Hindlimb muscle (tissue), 1 donor: ENCODE measurements around the gene CRTC1. TPM values are rescaled to one million over a fixed set of nuclear protein-coding genes. Genes with fewer than 3 reads are reported as not detected.
"Not testable (repeated sequence)": the region's sequence is repeated elsewhere in the genome, so short reads cannot be mapped to it uniquely, and the experiment has no call there.

Source experiments
- DNase-seq: peaks from one replicate; pipeline ENCODE4 v3.0.0-alpha.2; 2013
- polyA plus RNA-seq: library from polyadenylated mRNA; unstranded; fragments of 120-200 nt; gene quantifications from one replicate; pipeline ENCODE4 v1.2.1, GENCODE V29; 2013; ENCODE audit not compliant: insufficient read length

The CRTC1 gene
- polyA plus RNA-seq, 1 donor = 19.2 TPM

DNA sequence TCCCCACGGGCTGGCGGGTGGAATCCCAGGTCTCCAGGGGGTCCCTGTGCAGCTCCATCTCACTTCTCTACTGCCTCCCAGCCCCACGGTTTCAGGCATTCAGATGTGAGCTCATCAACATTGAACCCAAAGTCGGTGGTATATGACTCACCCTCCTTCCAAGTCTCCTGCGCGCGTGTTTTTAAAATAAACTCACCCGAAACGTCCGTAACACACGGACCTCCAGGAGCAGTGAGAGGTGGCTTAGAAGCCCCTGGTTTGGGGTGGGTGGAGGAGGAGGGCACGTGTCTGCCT lies 14.0 kb upstream of the CRTC1 start:
- no peak for DNase-seq

DNA sequence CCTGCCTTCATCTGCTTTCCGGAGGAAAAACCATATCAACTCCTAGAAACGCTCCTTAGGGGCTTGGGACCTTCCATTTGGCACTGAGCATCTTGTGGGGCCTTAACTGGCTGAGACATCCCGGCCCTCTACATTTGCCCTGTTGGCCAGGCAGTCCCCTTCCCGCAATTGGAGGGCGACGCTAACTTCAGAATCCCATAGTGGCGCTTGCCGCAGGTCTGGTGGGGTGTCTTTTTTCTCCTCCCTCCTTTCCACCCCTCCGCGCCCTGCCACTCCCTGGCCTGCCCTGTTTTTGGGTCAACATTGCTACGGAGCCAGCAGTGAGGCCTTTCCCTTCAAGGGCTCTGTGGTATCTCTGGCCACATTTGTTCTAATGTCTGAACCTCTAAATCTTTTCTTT lies 13.6 kb upstream of the CRTC1 start:
- no peak for DNase-seq

DNA sequence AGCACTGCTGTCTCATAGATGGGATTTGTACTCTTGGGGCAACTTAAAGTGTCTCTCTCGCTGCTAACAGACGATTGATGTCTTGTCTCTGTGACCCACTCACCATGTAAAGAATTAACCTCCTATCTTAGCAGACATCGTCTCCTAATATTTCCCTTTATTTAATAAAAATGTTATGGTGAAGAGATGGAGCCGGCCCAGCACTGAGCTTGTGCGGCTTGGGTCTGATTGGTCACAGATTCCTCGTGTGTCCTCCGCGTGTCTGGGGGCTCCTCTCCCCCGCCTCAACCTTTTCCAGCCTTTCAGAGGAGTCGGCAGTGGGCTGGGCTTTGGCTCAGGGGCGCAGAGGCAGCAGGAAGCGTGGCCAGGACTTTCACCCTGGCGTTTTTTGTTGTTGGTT lies 13.2 kb upstream of the CRTC1 start:
- no peak for DNase-seq

DNA sequence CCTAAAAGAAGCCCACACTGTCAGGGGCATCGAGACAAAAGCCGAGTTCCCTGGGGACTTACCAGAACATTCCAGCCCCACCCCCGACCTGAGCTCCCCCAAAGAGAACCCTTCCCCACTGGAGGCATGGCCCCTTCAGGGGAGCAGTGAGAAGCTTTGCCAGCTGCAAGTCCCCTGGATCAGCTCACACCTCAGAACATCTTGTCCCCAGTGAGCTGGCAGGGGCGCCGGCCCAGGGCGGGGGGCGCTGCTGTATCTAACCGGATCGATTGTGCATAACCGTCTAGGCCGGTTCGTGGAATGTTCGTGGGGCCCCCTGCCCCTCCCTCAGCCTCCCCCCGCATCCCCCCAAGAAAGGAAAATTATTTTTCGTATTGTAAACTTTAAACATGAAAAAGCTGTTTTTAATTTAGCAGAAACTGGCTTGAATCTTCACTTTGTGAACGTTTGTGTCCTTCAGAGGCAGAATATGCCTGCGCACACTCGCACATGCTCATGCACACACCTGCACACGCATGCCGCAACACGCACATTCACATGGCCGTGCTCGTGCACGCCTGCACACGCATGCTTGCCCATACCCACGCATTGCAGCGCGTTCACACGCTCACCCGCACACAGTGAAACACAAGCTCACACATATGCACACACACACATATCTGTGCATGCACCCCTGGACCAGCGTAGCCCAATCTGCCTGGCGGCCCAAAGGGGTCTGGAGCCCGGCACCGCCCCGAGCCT lies 12.0 kb upstream of the CRTC1 start:
- no peak for DNase-seq

DNA sequence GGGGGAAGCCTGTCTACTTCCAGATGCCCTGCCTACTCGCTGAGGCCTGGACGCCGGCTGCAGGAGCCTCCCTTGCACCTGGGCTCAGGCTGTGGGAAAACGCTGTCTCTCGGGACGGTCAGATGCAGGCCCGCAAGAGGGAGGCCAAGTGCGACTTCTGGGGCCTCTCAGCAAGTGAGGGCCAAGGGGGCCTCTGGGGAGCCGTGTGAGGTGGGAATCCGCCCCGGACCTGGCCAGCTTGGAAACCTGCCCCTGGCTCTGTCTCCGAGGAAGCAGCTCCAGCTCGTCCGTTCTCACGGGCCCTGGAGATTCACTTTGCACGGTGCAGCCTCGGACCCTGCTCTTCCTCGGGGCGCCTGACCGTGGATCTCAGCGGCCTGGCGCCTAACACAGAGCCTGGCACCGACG lies 11.4 kb upstream of the CRTC1 start:
- DNase-seq = no peak

DNA sequence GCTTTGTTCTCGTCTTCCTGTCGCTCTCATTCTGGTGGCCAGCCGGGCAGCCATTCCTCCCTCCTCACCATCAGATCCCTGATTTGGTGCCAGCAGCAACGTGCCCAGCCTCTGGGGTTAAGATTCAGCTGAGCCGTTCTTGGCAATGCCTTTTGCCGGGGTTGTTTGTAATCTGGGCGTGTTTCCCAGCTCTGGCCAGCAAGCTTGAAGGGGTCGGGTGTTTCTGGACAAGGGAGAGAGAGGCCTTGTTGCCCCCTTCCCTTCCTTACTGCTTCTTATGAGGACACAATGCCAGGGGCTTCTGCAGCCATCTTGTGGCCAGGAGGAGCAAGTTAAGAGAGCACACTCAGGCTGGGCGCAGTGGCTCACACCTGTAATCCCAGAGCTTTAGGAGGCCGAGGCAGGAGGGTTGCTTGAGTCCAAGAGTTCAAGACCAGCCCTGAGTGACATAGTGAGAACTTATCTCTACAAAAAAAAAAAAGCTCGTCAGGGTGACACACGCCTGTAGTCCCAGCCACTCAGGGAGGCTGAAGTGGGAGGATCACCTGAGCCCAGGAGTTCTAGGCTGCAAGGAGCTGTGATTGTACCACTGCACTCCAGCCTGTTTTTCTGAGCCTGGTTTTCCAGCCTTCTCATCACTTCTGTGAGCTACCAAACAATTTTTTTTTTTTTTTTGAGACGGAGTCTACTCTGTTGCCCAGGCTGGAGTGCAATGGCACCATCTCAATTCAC lies 10.7 kb upstream of the CRTC1 start:
- no peak for DNase-seq

DNA sequence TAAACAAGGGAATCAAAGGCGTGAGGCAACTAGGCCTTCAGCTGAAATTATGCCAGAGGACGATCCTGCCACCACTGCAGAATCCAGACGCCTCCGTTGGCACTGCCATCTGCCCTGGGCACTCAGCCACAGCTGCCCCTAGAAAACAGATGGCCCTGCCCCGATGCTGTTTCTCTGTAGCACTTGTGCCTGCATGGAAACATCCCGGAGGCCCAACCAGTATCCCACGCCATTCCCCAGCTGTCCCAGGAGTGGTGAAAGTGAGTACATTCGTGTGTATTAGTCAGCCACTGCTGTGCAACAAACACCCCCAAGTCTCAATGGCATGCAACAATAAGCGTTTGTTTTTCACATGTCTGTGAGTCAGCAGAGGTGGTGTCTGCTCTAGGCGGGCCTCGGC lies 8.9 kb upstream of the CRTC1 start:
- DNase-seq = no peak

DNA sequence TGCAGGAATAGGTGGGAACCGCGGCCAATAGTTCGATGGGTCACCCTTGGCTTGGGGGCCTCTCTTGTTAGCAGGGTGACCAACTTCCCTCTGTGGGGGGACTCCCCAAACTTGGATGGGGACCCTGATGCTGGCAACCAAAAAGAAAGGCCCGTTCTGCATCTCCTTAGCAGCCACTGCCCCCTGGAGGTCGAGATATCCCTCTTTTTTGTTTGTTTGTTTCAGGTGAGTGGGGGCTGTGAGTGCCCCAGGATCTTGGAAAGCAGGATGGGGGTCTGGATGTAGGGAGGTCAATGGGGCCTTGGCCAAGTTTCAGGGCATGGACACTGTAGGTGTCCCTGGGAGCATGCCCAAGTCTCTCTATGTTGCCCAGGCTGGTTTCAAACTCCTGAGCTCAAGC lies 7.7 kb upstream of the CRTC1 start:
- no peak for DNase-seq

DNA sequence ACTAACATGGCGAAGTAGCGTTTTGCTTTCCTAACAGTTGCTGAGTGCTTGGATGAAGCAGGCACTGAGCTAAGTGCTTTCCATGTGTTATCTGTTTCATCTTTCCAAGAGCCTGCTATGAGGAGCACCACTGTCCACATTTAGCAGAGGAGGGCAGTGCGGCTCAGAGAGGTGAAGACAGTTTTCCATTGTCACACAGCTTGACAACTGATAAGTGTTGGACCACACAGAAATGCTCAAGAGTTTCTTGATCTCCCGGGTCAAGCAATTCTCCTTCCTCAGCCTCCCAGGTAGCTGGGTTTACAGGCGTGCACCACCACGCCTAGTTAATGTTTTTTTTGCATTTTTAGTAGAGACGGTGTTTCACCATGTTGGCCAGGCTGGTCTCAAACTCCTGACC lies 6.8 kb upstream of the CRTC1 start:
- DNase-seq = no peak

DNA sequence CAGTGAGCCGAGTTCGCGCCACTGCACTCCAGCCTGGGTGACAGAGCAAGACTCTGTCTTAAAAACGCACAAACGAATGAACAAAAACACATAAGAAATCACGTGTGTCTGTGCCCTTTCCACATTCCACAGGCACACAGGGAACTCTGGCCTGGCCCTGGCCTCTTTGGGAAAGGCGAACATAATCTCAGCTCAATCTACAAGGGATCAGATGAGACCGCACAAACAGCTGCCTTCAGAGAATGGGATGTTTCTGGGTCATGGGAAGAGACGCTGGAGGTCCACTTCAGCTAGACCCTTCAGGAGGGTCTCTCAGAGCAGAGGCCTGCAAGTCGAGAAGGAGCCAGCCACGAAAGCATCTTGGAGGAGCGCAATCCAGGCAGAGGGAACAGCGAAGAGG lies 6.3 kb upstream of the CRTC1 start:
- DNase-seq = no peak

DNA sequence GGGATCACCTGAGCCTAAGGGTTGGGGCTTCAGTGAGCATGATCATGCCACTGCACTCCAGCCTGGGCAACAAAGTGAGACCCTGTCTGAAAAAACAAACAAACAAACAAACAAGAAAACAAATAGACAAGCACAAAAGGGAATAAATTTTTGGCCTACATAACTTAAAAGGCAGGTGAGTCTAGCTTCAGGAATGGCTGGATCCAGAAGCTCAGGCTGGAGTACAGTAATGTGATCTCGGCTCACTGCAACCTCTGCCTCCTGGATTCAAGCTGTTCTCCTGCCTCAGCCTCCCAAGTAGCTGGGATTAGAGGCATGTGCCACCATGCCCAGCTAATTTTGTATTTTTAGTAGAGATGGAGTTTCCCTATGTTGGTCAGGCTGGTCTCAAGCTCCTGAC lies 3.3 kb upstream of the CRTC1 start:
- DNase-seq = not testable (repeated sequence)

DNA sequence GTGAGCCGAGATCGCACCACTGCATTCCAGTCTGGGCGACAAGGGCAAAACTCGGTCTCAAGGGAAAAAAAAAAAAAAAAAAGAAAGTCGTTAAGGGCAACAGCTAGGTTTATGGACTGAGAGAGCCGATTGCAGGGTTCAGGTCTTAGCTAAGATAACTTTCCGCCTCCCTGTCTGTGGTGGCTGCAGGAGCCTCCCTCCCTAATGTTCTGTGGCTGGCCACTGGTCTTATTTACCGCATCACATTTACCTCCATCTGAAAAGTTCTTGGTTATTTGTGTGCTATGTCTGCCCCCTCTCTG lies 722 bp upstream of the CRTC1 start:
- no peak for DNase-seq

DNA sequence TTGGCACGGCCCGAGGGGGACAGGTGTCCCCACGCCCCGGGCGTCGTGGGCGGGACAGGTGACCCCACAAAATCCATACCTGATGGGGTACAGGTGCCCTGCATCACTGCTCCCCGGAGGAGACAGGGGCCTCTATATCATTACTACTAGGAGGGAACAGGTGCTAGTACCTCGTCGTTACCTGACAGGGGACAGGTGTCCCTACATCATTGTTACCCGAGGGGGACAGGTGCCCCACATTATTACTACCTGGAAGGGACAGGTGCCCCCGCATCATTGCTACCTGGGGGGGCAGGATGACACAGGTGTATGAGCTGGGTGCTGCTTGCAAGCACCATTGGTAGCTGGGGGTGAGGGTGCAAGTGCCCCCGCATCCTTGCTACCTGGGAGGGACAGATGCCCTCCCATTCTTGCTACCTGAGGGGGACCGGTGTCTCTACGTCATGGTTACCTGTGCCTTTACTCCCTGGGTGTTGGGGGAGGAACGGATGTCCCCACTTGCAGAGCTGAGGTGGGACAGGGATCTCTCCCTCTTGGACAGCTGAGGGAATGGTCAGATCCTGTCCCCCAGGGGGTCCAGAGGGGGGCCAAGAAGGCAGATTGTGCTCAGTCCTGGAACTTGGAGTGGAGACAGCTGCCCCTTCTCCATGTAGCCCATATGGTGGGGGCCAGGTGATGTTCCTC lies 620 bp downstream of the CRTC1 start:
- DNase-seq = no peak

DNA sequence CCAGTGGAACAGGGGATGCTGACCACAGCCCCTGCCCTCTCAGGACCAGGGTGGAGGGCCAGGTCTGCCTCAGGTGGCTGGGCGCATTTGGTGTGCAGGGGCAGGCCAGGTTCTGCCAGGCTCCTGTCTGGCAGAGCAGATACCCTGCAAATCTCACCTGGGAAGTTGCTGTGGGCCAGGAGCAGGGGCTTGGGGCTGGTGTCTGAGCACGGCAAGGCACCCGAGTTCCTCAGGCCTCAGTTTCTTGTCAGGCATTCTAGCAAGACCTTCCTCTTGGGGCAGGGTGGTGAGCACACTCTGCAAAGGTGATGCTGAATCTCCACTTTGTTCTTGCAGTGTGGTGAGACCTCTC lies 1.1 kb downstream of the CRTC1 start:
- DNase-seq = no peak

DNA sequence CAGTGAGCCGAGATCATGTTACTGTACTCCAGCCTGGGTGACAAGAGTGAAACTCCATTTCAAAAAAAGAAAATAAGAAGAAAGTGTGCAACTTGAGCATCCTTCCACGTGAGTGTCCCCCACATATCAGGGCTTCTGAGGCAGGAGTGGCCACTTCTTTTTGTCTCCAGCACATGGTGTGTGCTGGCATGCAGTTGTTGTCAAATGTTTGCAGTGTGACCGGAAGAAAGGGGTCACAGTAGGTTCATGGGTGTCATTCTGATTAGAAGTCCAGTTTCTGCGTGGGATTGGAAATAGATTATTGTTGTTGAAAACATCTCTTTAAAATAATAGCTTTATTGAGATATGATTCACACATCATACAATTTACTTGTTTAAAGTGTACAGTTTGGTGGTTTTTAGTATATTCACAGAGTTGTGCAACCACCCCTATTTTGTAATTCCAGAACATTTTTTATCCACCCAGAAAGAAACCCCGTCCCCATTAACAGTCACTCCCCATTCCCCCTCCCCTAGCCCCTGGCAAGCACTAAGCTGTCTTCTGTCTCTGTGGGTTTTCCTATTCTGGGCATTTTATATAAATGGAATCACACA lies 2.2 kb downstream of the CRTC1 start:
- DNase-seq = no peak

DNA sequence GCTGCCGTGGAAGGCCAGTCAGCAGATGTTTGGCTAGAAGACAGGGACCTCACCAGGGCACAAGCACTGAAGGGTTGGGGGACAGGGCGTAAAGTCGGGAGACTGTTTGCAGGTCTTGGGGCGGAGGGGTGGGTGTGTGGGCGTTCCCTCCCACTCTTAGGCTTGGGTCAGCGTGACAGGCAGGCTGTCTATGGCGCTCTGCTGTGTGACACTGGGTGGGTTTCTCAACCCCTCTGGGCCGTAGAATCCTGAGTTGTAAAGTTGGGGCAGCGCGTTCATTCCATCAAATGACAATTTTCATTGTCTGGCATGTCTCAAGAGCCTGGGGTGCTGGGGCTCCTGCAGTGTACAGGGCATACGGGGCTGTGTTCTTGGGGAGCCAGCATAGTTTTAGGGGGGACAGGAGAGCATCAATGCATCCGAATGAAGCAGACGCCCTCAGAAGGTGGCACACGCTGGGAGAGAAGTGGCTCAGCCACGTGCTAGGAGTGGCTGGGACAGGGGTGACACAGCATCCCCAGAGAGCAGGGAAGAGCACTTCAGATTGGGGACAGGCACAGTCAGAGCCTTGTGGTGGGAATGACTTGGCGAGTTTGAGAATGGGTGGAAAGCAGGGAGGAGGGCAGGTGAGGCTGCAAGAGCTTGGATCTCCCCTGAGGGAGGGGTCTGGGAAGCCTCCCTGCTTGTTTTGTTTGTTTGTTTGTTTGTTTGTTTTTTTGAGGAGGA lies 4.4 kb downstream of the CRTC1 start:
- no peak for DNase-seq

DNA sequence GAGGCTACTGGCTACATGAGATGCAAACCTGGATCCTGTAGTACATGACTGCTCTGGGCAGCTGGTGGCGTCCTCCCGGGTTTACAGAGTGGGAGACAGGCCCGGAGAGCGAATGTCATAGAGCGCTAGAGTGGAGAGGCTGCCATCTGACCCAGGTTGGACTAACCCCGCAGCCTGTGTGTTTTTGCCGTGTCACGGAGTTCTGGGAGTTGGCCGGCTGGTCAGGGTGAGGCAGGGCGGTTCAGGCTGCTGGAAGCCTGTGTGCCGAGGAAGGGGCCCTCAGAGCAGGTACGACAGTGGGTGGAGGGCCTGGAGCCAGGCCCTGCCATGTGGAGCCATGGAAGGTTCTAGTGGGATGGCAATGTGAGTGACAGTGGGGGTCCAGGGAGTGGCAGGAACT lies 12.5 kb downstream of the CRTC1 start:
- no peak for DNase-seq

DNA sequence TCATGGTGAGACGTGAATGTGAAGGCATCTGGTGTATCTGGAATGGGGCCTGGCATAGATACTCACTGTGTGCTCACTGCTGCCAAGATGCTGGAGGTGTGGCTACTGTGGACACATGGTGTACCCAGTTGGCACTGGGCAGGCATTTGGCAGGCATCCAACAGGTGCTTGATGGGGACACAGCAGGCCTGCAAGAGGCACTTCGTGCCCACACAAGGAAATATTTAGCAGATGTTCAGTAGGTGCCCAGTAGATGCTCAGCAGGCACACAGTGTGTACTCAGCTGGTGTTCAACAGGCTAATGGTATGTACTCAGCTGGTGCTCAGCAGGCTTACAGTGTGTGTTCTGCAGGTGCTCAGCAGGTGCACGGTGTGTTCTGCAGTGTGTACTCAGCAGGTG lies 14.2 kb downstream of the CRTC1 start:
- no peak for DNase-seq

DNA sequence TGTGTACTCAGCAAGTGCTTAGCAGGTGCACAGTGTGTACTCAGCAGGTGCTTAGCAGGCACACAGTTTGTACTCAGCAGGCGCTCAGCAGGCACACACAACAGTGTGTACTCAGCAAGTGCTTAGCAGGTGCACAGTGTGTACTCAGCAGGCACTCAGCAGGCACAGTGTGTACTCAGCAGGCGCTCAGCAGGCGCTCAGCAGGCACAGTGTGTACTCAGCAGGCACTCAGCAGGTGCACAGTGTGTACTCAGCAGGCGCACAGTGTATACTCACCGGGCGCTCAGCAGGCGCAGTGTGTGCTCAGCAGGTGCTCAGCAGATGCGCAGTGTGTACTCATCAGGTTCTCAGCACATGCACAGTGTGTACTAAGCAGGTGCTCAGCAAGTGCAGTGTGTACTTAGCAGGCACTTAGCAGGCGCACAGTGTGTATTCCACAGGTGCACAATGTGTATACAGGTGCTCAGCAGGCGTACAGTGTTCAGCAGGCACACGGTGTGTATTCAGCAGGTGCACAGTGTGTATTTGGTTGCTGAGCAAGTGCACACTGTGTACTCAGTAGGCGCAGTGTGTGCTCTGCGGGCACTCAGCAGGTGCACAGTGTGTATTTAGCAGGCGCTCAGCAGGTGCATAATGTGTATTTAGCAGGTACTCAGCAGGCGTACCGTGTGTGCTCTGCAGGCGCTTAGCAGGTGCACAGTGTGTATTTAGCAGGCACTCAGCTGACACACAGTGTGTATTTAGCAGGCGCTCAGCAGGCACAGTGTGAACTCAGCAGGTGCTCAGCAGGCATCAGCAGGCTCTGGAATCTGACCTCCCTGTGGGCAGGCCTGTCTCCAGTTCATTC lies 15.1 kb downstream of the CRTC1 start:
- no peak for DNase-seq

DNA sequence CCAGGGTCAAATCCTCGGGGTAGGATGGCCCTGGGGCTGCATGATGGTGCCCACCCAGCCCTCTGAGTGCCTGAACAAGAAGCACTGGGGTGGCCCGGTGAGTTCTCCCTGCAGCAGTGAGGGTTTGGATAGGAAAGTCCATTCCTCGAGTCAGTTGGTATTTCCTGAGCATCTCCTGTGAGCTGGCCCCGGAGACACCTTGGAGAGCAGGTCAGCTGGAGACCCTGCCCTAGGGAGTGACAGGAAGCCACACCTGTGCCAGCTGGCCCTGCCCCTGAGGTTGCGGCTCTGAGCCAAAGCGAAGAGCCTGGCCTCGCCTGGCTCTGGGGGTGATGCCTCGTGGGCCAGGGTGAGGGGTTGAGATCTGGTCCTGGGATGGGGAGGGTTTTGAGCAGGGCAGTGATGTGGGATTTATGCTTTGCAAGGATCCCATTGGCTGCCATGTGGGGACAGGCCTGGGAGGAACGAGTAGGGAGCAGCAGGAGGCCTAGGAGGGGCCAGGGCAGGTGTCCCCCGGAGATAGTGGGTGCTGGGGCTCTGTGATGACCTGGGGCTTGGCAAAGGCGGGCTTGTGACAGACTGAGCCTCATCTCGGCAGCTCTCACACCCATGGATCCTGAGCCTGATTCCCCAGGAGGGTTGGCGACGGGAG lies 16.0 kb downstream of the CRTC1 start:
- no peak for DNase-seq

DNA sequence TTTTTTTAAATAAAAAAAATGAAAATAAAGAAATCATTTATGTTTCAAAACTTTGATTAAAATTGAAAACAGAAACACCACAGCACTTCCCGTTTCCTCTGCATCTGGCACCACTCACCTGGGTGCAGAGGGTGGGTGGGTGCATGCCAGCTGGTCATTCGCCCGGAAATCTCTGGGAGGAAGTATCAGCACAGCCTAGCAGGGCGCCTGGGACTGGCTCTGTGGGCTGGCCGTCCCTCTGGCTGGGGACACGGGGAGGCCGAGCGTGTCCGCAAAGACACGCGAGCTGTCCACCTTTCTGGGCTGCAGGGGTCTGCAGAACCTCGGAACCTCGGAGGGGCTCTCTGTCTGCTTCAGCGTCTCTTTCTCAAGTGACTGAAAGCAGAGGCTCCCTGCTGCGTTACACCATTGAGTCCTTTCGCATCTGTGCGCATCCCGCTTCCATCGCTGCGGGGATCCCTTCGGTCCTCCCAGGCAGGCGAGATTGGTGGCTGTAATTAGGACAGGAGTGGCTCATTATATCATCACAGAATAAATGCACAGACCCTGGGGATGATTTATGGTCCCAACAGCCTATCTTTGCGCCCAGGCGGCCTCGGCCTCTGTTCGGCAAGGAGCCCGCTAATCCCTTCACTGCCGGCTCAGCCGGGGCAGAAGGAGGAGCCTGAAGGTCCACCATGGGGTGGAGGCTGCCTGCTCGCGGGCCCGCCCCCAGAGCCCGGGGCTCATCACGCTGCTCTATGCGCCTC lies 17.2 kb downstream of the CRTC1 start:
- DNase-seq = peak; percentile 61
